ENCODE measurements around the gene EPHA8. TPM values are rescaled to one million over a fixed set of nuclear protein-coding genes. Genes with fewer than 3 reads are reported as not detected.

The EPHA8 gene
- total and polyA plus RNA-seq, 4 donors: not detected

DNA sequence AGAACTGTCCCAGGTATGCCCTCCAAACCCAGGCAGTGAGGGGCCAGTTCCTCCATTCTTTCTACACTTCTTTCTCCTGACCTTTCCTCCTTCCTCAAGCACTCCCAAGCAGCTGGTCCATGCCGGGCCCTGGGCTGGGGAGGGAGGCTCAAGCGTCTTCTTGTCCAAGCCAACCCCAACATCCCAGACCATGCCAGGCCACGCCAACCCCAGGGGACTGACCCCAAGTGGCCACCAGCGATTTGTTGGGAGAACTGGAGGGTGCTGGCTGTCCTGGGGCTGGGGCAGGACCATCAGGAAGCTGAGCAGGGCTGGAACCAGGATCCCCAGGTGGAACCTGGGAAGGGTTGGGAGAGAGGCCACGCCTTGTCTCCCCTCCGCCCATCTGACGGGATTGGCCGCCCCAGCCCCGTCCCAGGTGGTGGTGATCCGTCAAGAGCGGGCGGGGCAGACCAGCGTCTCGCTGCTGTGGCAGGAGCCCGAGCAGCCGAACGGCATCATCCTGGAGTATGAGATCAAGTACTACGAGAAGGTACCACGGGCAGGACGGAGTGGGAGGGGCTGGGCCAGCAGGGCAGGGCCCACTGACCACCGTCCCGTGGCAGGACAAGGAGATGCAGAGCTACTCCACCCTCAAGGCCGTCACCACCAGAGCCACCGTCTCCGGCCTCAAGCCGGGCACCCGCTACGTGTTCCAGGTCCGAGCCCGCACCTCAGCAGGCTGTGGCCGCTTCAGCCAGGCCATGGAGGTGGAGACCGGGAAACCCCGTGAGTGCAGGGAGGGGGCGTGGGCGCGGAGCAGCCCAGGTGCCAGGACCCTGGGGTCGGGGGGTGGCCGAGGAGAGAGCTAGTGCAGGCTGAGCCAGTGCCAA is 29.9 kb downstream of the EPHA8 start:
- TF ChIP-seq YY1 (IDR thresholded peaks at IDR 0.05) (no peak), HNF4G (IDR thresholded peaks at IDR 0.05) (no peak), RXRA (IDR thresholded peaks at IDR 0.05) (no peak), GABPA (IDR thresholded peaks at IDR 0.05 in 1 of 2, conservative IDR thresholded peaks at IDR 0.05 in 1 of 2) (no peak), FOXA2 (IDR thresholded peaks at IDR 0.05) (no peak), JUND (IDR thresholded peaks at IDR 0.05) (no peak), NR2F2 (IDR thresholded peaks at IDR 0.05) (no peak), FOXA1 (IDR thresholded peaks at IDR 0.05) (no peak), SP1 (IDR thresholded peaks at IDR 0.05) (no peak), RAD21 (IDR thresholded peaks at IDR 0.05) (no peak), EGR1 (IDR thresholded peaks at IDR 0.05; ENCODE audit: low read depth in 2 of 2) (no peak), TAF1 (conservative IDR thresholded peaks at IDR 0.05) (no peak), HNF4A (conservative IDR thresholded peaks at IDR 0.05) (no peak)
- TF ChIP-seq, protein P1, sequence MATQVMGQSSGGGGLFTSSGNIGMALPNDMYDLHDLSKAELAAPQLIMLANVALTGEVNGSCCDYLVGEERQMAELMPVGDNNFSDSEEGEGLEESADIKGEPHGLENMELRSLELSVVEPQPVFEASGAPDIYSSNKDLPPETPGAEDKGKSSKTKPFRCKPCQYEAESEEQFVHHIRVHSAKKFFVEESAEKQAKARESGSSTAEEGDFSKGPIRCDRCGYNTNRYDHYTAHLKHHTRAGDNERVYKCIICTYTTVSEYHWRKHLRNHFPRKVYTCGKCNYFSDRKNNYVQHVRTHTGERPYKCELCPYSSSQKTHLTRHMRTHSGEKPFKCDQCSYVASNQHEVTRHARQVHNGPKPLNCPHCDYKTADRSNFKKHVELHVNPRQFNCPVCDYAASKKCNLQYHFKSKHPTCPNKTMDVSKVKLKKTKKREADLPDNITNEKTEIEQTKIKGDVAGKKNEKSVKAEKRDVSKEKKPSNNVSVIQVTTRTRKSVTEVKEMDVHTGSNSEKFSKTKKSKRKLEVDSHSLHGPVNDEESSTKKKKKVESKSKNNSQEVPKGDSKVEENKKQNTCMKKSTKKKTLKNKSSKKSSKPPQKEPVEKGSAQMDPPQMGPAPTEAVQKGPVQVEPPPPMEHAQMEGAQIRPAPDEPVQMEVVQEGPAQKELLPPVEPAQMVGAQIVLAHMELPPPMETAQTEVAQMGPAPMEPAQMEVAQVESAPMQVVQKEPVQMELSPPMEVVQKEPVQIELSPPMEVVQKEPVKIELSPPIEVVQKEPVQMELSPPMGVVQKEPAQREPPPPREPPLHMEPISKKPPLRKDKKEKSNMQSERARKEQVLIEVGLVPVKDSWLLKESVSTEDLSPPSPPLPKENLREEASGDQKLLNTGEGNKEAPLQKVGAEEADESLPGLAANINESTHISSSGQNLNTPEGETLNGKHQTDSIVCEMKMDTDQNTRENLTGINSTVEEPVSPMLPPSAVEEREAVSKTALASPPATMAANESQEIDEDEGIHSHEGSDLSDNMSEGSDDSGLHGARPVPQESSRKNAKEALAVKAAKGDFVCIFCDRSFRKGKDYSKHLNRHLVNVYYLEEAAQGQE (IDR thresholded peaks at IDR 0.05): no peak
- TF ChIP-seq, protein P2, sequence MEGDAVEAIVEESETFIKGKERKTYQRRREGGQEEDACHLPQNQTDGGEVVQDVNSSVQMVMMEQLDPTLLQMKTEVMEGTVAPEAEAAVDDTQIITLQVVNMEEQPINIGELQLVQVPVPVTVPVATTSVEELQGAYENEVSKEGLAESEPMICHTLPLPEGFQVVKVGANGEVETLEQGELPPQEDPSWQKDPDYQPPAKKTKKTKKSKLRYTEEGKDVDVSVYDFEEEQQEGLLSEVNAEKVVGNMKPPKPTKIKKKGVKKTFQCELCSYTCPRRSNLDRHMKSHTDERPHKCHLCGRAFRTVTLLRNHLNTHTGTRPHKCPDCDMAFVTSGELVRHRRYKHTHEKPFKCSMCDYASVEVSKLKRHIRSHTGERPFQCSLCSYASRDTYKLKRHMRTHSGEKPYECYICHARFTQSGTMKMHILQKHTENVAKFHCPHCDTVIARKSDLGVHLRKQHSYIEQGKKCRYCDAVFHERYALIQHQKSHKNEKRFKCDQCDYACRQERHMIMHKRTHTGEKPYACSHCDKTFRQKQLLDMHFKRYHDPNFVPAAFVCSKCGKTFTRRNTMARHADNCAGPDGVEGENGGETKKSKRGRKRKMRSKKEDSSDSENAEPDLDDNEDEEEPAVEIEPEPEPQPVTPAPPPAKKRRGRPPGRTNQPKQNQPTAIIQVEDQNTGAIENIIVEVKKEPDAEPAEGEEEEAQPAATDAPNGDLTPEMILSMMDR (IDR thresholded peaks at IDR 0.05; ENCODE audit: low read depth, low read length, missing input control): no peak
- TF ChIP-seq, protein P3, sequence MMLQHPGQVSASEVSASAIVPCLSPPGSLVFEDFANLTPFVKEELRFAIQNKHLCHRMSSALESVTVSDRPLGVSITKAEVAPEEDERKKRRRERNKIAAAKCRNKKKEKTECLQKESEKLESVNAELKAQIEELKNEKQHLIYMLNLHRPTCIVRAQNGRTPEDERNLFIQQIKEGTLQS (IDR thresholded peaks at IDR 0.05): no peak
- TF ChIP-seq, protein P4, sequence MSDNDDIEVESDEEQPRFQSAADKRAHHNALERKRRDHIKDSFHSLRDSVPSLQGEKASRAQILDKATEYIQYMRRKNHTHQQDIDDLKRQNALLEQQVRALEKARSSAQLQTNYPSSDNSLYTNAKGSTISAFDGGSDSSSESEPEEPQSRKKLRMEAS (IDR thresholded peaks at IDR 0.05): no peak
- WGBS: 49% methylated on average over 38 of the region's 38 CpGs
- H3K27ac ChIP-seq (ENCODE audit: low read depth in 1 of 2, low read length in 2 of 2): no peak overlapping the region
- DNase-seq (ENCODE audit: low spot score): no peak
- H3K9ac ChIP-seq (ENCODE audit: low read depth in 1 of 2, low read length in 2 of 2): no peak overlapping the region
- no peaks in the 10 kb centered on the region for H3K36me3 ChIP-seq (ENCODE audit: control insufficient read depth in 4 of 4, insufficient read depth in 3 of 4, low read depth in 1 of 4, low read length in 3 of 4)
- H3K9me3 ChIP-seq (ENCODE audit: control insufficient read depth in 4 of 4, low read length in 3 of 4): no peaks in the 10 kb centered on the region
- H3K4me3 ChIP-seq (ENCODE audit: low read depth in 1 of 3, low read length in 3 of 3): no peak overlapping the region
- H3K27me3 ChIP-seq (ENCODE audit: control insufficient read depth in 4 of 4, insufficient read depth in 4 of 4, low read length in 3 of 4): peaks cover 0 to 4% (median 2%) of the 10 kb centered on the region in 4 donors
- no peaks in the 10 kb centered on the region for H3K4me1 ChIP-seq (ENCODE audit: control insufficient read depth in 4 of 4, insufficient read depth in 4 of 4, low read length in 3 of 4)

DNA sequence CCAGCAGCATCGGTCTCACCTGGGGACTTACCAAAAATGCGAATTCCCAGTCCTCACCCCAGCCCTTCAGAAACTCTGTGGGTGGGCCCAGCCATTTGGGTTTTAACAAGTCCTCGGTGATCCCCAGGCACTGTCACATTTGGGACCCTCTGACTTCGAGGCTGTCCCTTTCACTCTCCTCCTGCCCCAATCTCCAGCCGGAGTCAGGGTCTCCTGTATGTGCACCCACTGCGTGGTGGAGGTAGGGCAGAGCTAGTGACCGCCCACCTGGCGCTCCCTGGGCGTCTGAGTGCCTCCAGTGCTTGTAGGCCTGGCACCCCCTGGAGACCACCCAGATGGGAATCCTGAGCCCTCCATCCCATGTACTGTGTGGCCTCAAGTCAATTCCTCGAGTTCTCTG is 31.1 kb downstream of the EPHA8 start:
- no peak overlapping the region for H3K4me3 ChIP-seq (ENCODE audit: low read depth in 1 of 3, low read length in 3 of 3)
- 78% methylated on average over 10 of the region's 10 CpGs for WGBS
- no peak for DNase-seq (ENCODE audit: low spot score)

More for the DNA sequence above, 31.1 kb downstream of the EPHA8 start:
- Histone ChIP-seq H3K9ac (ENCODE audit: low read depth in 1 of 2, low read length in 2 of 2) (no peak overlapping the region), H3K4me1 (ENCODE audit: control insufficient read depth in 4 of 4, insufficient read depth in 4 of 4, low read length in 3 of 4) (no peaks in the 10 kb centered on the region), H3K36me3 (ENCODE audit: control insufficient read depth in 4 of 4, insufficient read depth in 3 of 4, low read depth in 1 of 4, low read length in 3 of 4) (no peaks in the 10 kb centered on the region), H3K27ac (ENCODE audit: low read depth in 1 of 2, low read length in 2 of 2) (no peak overlapping the region), H3K9me3 (ENCODE audit: control insufficient read depth in 4 of 4, low read length in 3 of 4) (no peaks in the 10 kb centered on the region), H3K27me3 (ENCODE audit: control insufficient read depth in 4 of 4, insufficient read depth in 4 of 4, low read length in 3 of 4) (peaks cover 0 to 4% (median 2%) of the 10 kb centered on the region in 4 donors)
- TF ChIP-seq HNF4G (IDR thresholded peaks at IDR 0.05) (no peak), YY1 (IDR thresholded peaks at IDR 0.05) (no peak), EGR1 (IDR thresholded peaks at IDR 0.05; ENCODE audit: low read depth in 2 of 2) (no peak)
- TF ChIP-seq, protein P4 (IDR thresholded peaks at IDR 0.05): no peak
- TF ChIP-seq, protein P3 (IDR thresholded peaks at IDR 0.05): no peak
- TF ChIP-seq, protein P5, sequence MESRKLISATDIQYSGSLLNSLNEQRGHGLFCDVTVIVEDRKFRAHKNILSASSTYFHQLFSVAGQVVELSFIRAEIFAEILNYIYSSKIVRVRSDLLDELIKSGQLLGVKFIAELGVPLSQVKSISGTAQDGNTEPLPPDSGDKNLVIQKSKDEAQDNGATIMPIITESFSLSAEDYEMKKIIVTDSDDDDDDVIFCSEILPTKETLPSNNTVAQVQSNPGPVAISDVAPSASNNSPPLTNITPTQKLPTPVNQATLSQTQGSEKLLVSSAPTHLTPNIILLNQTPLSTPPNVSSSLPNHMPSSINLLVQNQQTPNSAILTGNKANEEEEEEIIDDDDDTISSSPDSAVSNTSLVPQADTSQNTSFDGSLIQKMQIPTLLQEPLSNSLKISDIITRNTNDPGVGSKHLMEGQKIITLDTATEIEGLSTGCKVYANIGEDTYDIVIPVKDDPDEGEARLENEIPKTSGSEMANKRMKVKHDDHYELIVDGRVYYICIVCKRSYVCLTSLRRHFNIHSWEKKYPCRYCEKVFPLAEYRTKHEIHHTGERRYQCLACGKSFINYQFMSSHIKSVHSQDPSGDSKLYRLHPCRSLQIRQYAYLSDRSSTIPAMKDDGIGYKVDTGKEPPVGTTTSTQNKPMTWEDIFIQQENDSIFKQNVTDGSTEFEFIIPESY (IDR thresholded peaks at IDR 0.05): no peak

Data from liver (tissue), 9 donors.